ENCODE results near the gene CDH16. TPM values are rescaled to one million over a fixed set of nuclear protein-coding genes. Genes with fewer than 3 reads are reported as not detected.

Gene CDH16
- total and polyA plus RNA-seq, 2 of the 13 experiments (the other 11 are each of a cell fraction or from before 2014, with no cell fraction given): 2.7 to 3.9 TPM

DNA sequence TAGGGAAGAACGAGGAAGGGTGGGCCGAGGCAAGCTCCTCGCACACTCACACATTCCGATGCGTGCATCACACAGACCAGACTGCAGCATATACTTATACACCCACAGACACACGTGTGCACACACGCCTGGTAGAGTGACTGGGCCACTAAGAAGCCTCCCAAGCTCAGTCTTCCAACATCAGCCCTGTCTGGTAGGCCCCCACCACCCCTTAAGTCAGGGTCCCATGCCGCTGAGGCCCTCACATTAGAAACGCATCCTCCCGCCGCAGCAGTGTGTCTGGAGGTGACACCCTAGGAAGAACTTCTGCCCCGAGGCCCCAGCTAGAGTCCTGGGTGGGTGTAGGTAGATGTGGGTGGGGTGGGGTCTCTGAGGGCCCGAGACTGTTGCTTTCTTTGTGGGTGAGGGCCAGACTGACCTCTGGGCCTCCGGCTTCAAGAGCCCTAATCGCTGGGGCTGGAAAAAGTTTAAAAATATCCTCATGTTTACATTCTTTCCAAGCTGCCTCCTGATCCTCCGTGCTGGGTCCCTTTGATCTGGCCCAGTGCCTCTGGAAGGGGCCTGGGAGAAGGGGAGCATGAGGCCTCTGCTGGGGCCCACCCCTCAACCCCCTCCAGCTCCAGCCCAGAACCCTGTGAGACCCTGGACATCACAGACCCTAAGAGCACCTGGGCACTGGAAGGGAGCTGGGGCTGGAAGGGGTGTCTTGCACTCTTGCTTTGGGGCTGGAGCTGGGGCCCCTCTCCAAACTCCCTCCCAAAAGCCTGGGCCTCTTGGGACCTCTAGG lies 13.6 kb downstream of the CDH16 start (continued):
- TF ChIP-seq, protein P1, sequence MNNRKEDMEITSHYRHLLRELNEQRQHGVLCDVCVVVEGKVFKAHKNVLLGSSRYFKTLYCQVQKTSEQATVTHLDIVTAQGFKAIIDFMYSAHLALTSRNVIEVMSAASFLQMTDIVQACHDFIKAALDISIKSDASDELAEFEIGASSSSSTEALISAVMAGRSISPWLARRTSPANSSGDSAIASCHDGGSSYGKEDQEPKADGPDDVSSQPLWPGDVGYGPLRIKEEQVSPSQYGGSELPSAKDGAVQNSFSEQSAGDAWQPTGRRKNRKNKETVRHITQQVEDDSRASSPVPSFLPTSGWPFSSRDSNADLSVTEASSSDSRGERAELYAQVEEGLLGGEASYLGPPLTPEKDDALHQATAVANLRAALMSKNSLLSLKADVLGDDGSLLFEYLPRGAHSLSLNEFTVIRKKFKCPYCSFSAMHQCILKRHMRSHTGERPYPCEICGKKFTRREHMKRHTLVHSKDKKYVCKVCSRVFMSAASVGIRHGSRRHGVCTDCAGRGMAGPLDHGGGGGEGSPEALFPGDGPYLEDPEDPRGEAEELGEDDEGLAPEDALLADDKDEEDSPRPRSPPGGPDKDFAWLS (CRISPR knock-in tag; IDR thresholded peaks at IDR 0.05; ENCODE audit: borderline replicate concordance): no peak
- TF ChIP-seq ZBTB38 (CRISPR knock-in tag; IDR thresholded peaks at IDR 0.05): no peak
- TF ChIP-seq, protein P2, sequence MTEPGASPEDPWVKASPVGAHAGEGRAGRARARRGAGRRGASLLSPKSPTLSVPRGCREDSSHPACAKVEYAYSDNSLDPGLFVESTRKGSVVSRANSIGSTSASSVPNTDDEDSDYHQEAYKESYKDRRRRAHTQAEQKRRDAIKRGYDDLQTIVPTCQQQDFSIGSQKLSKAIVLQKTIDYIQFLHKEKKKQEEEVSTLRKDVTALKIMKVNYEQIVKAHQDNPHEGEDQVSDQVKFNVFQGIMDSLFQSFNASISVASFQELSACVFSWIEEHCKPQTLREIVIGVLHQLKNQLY (CRISPR knock-in tag; IDR thresholded peaks at IDR 0.05): peak; percentile 78; the same call in 1 of the 2 replicates
- TF ChIP-seq, protein P3, sequence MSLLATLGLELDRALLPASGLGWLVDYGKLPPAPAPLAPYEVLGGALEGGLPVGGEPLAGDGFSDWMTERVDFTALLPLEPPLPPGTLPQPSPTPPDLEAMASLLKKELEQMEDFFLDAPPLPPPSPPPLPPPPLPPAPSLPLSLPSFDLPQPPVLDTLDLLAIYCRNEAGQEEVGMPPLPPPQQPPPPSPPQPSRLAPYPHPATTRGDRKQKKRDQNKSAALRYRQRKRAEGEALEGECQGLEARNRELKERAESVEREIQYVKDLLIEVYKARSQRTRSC (CRISPR knock-in tag; IDR thresholded peaks at IDR 0.05; ENCODE audit: low read depth): no peak
- TF ChIP-seq, protein P4, sequence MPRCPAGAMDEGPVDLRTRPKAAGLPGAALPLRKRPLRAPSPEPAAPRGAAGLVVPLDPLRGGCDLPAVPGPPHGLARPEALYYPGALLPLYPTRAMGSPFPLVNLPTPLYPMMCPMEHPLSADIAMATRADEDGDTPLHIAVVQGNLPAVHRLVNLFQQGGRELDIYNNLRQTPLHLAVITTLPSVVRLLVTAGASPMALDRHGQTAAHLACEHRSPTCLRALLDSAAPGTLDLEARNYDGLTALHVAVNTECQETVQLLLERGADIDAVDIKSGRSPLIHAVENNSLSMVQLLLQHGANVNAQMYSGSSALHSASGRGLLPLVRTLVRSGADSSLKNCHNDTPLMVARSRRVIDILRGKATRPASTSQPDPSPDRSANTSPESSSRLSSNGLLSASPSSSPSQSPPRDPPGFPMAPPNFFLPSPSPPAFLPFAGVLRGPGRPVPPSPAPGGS (CRISPR knock-in tag; IDR thresholded peaks at IDR 0.05): 0 out of 2 replicates have a peak, but pooled peaks have one; percentile 25

DNA sequence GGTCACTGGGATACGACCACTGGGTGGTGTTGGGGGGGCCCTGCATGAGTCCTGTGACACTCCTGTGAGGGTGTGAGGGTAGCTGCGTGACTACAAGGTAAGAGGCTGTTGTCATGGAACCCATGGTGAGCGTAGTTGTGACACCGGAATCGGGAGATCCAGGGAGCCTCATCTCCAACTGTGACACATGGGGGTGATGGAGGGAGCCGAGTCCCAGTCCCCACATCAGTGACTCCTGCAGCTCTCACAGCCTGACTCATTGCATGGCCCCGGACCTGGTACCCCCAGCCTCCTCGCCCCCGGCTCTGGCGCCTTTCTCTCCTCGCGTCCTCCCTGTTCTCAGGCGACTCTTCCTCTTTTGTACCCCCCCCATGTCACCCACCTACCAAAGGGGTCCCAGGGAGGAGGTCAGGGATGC lies 14.2 kb downstream of the CDH16 start:
- Histone ChIP-seq H3K27ac (ENCODE audit: extremely low read length, insufficient read depth, low read length) (no peak overlapping the region), H3K36me3 (replicated peaks in 1 of 2; ENCODE audit: control insufficient read depth in 1 of 2, insufficient read depth in 2 of 2, low read length in 2 of 2) (no peaks in the 10 kb centered on the region), H3K79me2 (ENCODE audit: insufficient read depth, low read length) (no peaks in the 10 kb centered on the region), H3K4me3 (replicated peaks in 1 of 3; ENCODE audit: insufficient read depth in 1 of 3, low read depth in 2 of 3, low read length in 3 of 3) (peak overlapping the region; percentile 52 to 72 (median 56); a peak in 5 of 6 replicates), H3K27me3 (ENCODE audit: control insufficient read depth in 1 of 2, insufficient read depth in 2 of 2, low read length in 2 of 2) (no peaks in the 10 kb centered on the region), H3K4me1 (ENCODE audit: insufficient read depth, low read length) (peaks cover 86% of the 10 kb centered on the region), H3K9me3 (ENCODE audit: low read length) (no peaks in the 10 kb centered on the region), H2AFZ (ENCODE audit: low read length) (no peak overlapping the region), H3K4me2 (ENCODE audit: low read depth, low read length) (peak overlapping the region; percentile 82), H4K20me1 (ENCODE audit: insufficient read depth, low read length) (no peaks in the 10 kb centered on the region), H3K9ac (ENCODE audit: insufficient read depth, low read depth, low read length) (peak overlapping the region; percentile 74)
- BruUV-seq (replicated peaks): no TSS peak
- intact Hi-C loops (cut with micrococcal nuclease; ENCODE audit: unreplicated experiment) (no loop called here), in situ Hi-C loops (cut with HindIII; ENCODE audit: extremely low pct_ligation_motif_present, low pct_unique_long_range_greater_than_20kb) (loop anchor here (5.0 kb wide), 1 partner anchor 33 kb away; the partner anchor contains the start of gene CES2)
- no peak for ATAC-seq
- no peak for FAIRE-seq
- no peak for DNase-seq (ENCODE audit: low spot score)
- ChIA-PET CTCF (ENCODE audit: low intra/inter-chr PET ratio, low total read pairs) (no interaction called here), POLR2A (interaction anchor here (1.1 to 10.3 kb wide), 10 partner anchors 9 to 266 kb away, joined by 3 to 86 read pairs (median 11); partner anchors contain the start of genes CDH16, CES2, CES3 and CIAO2B)
- 54% methylated on average over 12 of the region's 13 CpGs for WGBS (ENCODE audit: low lambda C conversion rate)
- TF ChIP-seq CEBPG (CRISPR knock-in tag; IDR thresholded peaks at IDR 0.05) (no peak), HOXA3 (CRISPR knock-in tag; IDR thresholded peaks at IDR 0.05) (no peak), KAT7 (CRISPR knock-in tag; IDR thresholded peaks at IDR 0.05; ENCODE audit: borderline replicate concordance) (peak; percentile 11; the same call in 1 of the 2 replicates)
- TF ChIP-seq, protein P5, sequence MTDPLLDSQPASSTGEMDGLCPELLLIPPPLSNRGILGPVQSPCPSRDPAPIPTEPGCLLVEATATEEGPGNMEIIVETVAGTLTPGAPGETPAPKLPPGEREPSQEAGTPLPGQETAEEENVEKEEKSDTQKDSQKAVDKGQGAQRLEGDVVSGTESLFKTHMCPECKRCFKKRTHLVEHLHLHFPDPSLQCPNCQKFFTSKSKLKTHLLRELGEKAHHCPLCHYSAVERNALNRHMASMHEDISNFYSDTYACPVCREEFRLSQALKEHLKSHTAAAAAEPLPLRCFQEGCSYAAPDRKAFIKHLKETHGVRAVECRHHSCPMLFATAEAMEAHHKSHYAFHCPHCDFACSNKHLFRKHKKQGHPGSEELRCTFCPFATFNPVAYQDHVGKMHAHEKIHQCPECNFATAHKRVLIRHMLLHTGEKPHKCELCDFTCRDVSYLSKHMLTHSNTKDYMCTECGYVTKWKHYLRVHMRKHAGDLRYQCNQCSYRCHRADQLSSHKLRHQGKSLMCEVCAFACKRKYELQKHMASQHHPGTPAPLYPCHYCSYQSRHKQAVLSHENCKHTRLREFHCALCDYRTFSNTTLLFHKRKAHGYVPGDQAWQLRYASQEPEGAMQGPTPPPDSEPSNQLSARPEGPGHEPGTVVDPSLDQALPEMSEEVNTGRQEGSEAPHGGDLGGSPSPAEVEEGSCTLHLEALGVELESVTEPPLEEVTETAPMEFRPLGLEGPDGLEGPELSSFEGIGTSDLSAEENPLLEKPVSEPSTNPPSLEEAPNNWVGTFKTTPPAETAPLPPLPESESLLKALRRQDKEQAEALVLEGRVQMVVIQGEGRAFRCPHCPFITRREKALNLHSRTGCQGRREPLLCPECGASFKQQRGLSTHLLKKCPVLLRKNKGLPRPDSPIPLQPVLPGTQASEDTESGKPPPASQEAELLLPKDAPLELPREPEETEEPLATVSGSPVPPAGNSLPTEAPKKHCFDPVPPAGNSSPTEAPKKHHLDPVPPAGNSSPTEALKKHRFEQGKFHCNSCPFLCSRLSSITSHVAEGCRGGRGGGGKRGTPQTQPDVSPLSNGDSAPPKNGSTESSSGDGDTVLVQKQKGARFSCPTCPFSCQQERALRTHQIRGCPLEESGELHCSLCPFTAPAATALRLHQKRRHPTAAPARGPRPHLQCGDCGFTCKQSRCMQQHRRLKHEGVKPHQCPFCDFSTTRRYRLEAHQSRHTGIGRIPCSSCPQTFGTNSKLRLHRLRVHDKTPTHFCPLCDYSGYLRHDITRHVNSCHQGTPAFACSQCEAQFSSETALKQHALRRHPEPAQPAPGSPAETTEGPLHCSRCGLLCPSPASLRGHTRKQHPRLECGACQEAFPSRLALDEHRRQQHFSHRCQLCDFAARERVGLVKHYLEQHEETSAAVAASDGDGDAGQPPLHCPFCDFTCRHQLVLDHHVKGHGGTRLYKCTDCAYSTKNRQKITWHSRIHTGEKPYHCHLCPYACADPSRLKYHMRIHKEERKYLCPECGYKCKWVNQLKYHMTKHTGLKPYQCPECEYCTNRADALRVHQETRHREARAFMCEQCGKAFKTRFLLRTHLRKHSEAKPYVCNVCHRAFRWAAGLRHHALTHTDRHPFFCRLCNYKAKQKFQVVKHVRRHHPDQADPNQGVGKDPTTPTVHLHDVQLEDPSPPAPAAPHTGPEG (CRISPR knock-in tag; IDR thresholded peaks at IDR 0.05): no peak

All from HepG2 (cell line).